H1 (cell line): ENCODE data around the gene TCF25. TPM values are rescaled to one million over a fixed set of nuclear protein-coding genes. Genes with fewer than 3 reads are reported as not detected.

Experiments used
- CTCF ChIA-PET: fragments of 300-600 bp; sonication (Branson Sonifier 250); formaldehyde crosslinking; loops from one replicate; lab custom pipeline; 2021; ENCODE audit not compliant: partially characterized antibody; lab: Charles Lee
- POLR2A ChIA-PET: fragments of 300-600 bp; sonication (Branson Sonifier 250); formaldehyde crosslinking; loops from one replicate; lab custom pipeline; 2021; ENCODE audit warnings: inconsistent platforms; ENCODE audit not compliant: partially characterized antibody; lab: Charles Lee
- DNase-seq, 2 experiments: peaks; one replicate each; pipeline versions ENCODE4 v3.0.0 to v3.0.0-alpha.2; 2010 to 2022; ENCODE audit warnings: low spot score in 2 of 2, low read depth in 1 of 2, mixed read lengths in 1 of 2
- FAIRE-seq: peaks from 2 replicates; lab custom pipeline; 2011; peaks lifted over from hg19 to GRCh38; lab: Jason Lieb, UNC
- H2AFZ ChIP-seq: 2 replicates; pipeline ENCODE4 v1.8.1; 2012; ENCODE audit warnings: low read length, inconsistent platforms
- H2AK5ac ChIP-seq: 2 replicates; pipeline ENCODE4 v1.6.1; 2013; ENCODE audit warnings: low read depth, low read length
- H2BK120ac ChIP-seq: replicated peaks from 2 replicates; pipeline ENCODE3; 2013; ENCODE audit warnings: low read depth, low read length, inconsistent platforms
- H2BK12ac ChIP-seq: 2 replicates; pipeline ENCODE4 v1.6.1; 2013; ENCODE audit warnings: low read depth, low read length
- H2BK15ac ChIP-seq: 2 replicates; pipeline ENCODE4 v1.6.1; 2013; ENCODE audit warnings: low read length
- H2BK20ac ChIP-seq: 2 replicates; pipeline ENCODE4 v1.6.1; 2013; ENCODE audit warnings: low read length
- H2BK5ac ChIP-seq: 2 replicates; pipeline ENCODE4 v1.6.1; 2013; ENCODE audit warnings: low read depth, low read length
- H3K14ac ChIP-seq: 2 replicates; pipeline ENCODE4 v1.6.1; 2013; ENCODE audit warnings: inconsistent platforms; ENCODE audit not compliant: insufficient read length
- H3K18ac ChIP-seq: 2 replicates; pipeline ENCODE4 v1.6.1; 2013; ENCODE audit warnings: low read length; ENCODE audit errors: extremely low read depth
- H3K23ac ChIP-seq: 2 replicates; pipeline ENCODE4 v1.6.1; 2013; ENCODE audit warnings: inconsistent platforms; ENCODE audit not compliant: insufficient read length
- H3K23me2 ChIP-seq: 2 replicates; pipeline ENCODE4 v1.6.1; 2013; ENCODE audit warnings: low read depth, low read length
- H3K27ac ChIP-seq: 2 replicates; pipeline ENCODE4 v1.6.1; 2011; ENCODE audit warnings: low read depth, low read length, inconsistent platforms
- H3K27me3 ChIP-seq, 4 experiments: replicated peaks in 1 of 4; 1 replicate in 1 of 4; 2 replicates in 3 of 4; pipeline versions ENCODE4 v1.6.1 to v1.8.1; 2011 to 2013; ENCODE audit warnings: low read length in 3 of 4, mild to moderate bottlenecking in 3 of 4, inconsistent platforms in 2 of 4, mixed read lengths in 2 of 4, moderate library complexity in 1 of 4; ENCODE audit not compliant: control insufficient read depth in 3 of 4, insufficient read depth in 3 of 4; ENCODE audit errors: extremely low read depth in 1 of 4
- H3K36me3 ChIP-seq, 4 experiments: 2 replicates each; pipeline versions ENCODE4 v1.6.1 to v1.8.1; 2011 to 2013; ENCODE audit warnings: mild to moderate bottlenecking in 4 of 4, low read length in 3 of 4, moderate library complexity in 2 of 4, control low read depth in 1 of 4, inconsistent platforms in 1 of 4; ENCODE audit not compliant: insufficient read depth in 4 of 4, control insufficient read depth in 2 of 4
- H3K4ac ChIP-seq: replicated peaks from 2 replicates; pipeline ENCODE3; 2013; ENCODE audit warnings: low read length, low read depth, mixed read lengths, inconsistent platforms; ENCODE audit not compliant: insufficient read length
- H3K4me1 ChIP-seq, 4 experiments: replicated peaks in 1 of 4; 1 replicate in 1 of 4; 2 replicates in 3 of 4; pipeline versions ENCODE4 v1.6.1 to v1.8.1; 2011 to 2013; ENCODE audit warnings: low read length in 3 of 4, inconsistent platforms in 2 of 4, mixed read lengths in 1 of 4; ENCODE audit not compliant: insufficient read depth in 4 of 4, control insufficient read depth in 3 of 4
- H3K4me2 ChIP-seq, 2 experiments: 2 replicates each; pipeline versions ENCODE4 v1.6.1 to v1.8.1; 2011 to 2013; ENCODE audit warnings: low read depth in 2 of 2, low read length in 2 of 2, control low read depth in 1 of 2, inconsistent platforms in 1 of 2, mild to moderate bottlenecking in 1 of 2; ENCODE audit not compliant: insufficient read depth in 1 of 2
- H3K4me3 ChIP-seq, 4 experiments: fragments of 200-600, 300-600 bp in 1 of 4; sonication (generic), shearing (Covaris generic), sonication (Bioruptor Twin) in 1 of 4; 2 replicates each; pipeline versions ENCODE4 v1.5.1 to v1.8.1; 2011 to 2016; ENCODE audit warnings: low read length in 4 of 4, low read depth in 3 of 4, control low read depth in 2 of 4, inconsistent platforms in 2 of 4, mild to moderate bottlenecking in 2 of 4, mixed read lengths in 1 of 4, moderate library complexity in 1 of 4; ENCODE audit not compliant: insufficient read depth in 2 of 4; ENCODE audit errors: extremely low read depth in 1 of 4
- H3K56ac ChIP-seq: replicated peaks from 2 replicates; pipeline ENCODE3; 2013; ENCODE audit warnings: low read depth, mild to moderate bottlenecking, mixed read lengths, low read length, inconsistent platforms; ENCODE audit not compliant: insufficient read length
- H3K79me1 ChIP-seq: 2 replicates; pipeline ENCODE4 v1.6.1; 2013; ENCODE audit warnings: low read depth, low read length, control low read depth
- H3K79me2 ChIP-seq, 2 experiments: 2 replicates each; pipeline versions ENCODE4 v1.6.1 to v1.8.1; 2012 to 2013; ENCODE audit warnings: low read length in 2 of 2, mild to moderate bottlenecking in 2 of 2, inconsistent platforms in 1 of 2; ENCODE audit not compliant: insufficient read depth in 2 of 2, control insufficient read depth in 1 of 2
- H3K9ac ChIP-seq, 4 experiments: replicated peaks in 1 of 4; 1 replicate in 1 of 4; 2 replicates in 3 of 4; pipeline versions ENCODE4 v1.6.1 to v1.8.1; 2011 to 2013; ENCODE audit warnings: low read depth in 3 of 4, low read length in 3 of 4, control low read depth in 2 of 4, mild to moderate bottlenecking in 2 of 4, moderate library complexity in 2 of 4, inconsistent platforms in 1 of 4; ENCODE audit errors: extremely low read depth in 1 of 4
- H3K9me3 ChIP-seq, 2 experiments: 2 replicates each; pipeline versions ENCODE4 v1.6.1 to v1.8.1; 2012 to 2013; ENCODE audit warnings: mild to moderate bottlenecking in 2 of 2, moderate library complexity in 2 of 2, control low read depth in 1 of 2, inconsistent platforms in 1 of 2, low read depth in 1 of 2, low read length in 1 of 2, mixed read lengths in 1 of 2; ENCODE audit not compliant: insufficient read depth in 2 of 2
- H4K20me1 ChIP-seq, 2 experiments: replicated peaks in 1 of 2; 2 replicates each; pipeline versions ENCODE3 to v1.8.1; 2011 to 2013; ENCODE audit warnings: inconsistent platforms in 2 of 2, low read length in 2 of 2, mild to moderate bottlenecking in 1 of 2; ENCODE audit not compliant: insufficient read depth in 2 of 2, control insufficient read depth in 1 of 2
- H4K5ac ChIP-seq: 2 replicates; pipeline ENCODE4 v1.6.1; 2013; ENCODE audit warnings: low read length, low read depth, mixed read lengths, inconsistent platforms; ENCODE audit not compliant: insufficient read length
- H4K8ac ChIP-seq: 2 replicates; pipeline ENCODE4 v1.8.0; 2013; ENCODE audit warnings: mild to moderate bottlenecking, moderate library complexity, low read length, inconsistent platforms; ENCODE audit not compliant: insufficient read depth; ENCODE audit errors: extremely low read depth
- H4K91ac ChIP-seq: replicated peaks from 2 replicates; pipeline ENCODE3; 2013; ENCODE audit warnings: low read length, mixed read lengths, inconsistent platforms; ENCODE audit not compliant: insufficient read length
- CBX8 ChIP-seq: fragments of 300-800, 300-1000 bp; sonication (generic); IDR thresholded peaks from 2 replicates; pipeline ENCODE4 v1.7.1; 2016; ENCODE audit warnings: low read depth, low read length, borderline replicate concordance
- CHD2 ChIP-seq: IDR thresholded peaks from 2 replicates; pipeline ENCODE4 v1.6.1; 2012; ENCODE audit warnings: low read length, improper control_type of control experiment
- HDAC6 ChIP-seq: IDR thresholded peaks from one replicate; pipeline ENCODE4 v1.7.1; 2012; ENCODE audit warnings: low read depth, mild to moderate bottlenecking, inconsistent platforms, low read length, moderate library complexity
- JUN ChIP-seq: IDR thresholded peaks from 2 replicates; pipeline ENCODE4 v1.6.1; 2011; ENCODE audit warnings: low read depth, mild to moderate bottlenecking, improper control_type of control experiment, low read length
- POLR2AphosphoS5 ChIP-seq: IDR thresholded peaks from 2 replicates; pipeline ENCODE4 v1.6.1; 2011; ENCODE audit warnings: low read depth, low read length
- RBBP5 ChIP-seq: IDR thresholded peaks from 2 replicates; pipeline ENCODE4 v1.7.1; 2012; ENCODE audit warnings: low read depth, mild to moderate bottlenecking, inconsistent platforms, low read length, moderate library complexity, borderline replicate concordance
- SIN3A ChIP-seq, 2 experiments: IDR thresholded peaks in 1 of 2; conservative IDR thresholded peaks in 1 of 2; 2 replicates each; pipeline ENCODE4 v1.6.1; 2011 to 2012; ENCODE audit warnings: low read length in 2 of 2, improper control_type of control experiment in 1 of 2, low read depth in 1 of 2, mild to moderate bottlenecking in 1 of 2
- TBP ChIP-seq: IDR thresholded peaks from 2 replicates; pipeline ENCODE4 v1.6.1; 2011; ENCODE audit warnings: low read depth, low read length, improper control_type of control experiment
- TEAD4 ChIP-seq: IDR thresholded peaks from 2 replicates; pipeline ENCODE4 v1.6.1; 2012; ENCODE audit warnings: low read depth, low read length, inconsistent platforms, mixed read lengths
- WGBS, 2 experiments: shearing (Covaris generic) in 1 of 2; methylation state at CpG; one replicate each; pipeline versions ENCODE4 v1.1.6 to v1.1.7; 2013 to 2015; ENCODE audit warnings: low lambda C conversion rate in 2 of 2, mixed read lengths in 2 of 2, inconsistent platforms in 1 of 2, low coverage in 1 of 2, missing lambda C conversion rate in 1 of 2; ENCODE audit not compliant: insufficient replicate concordance in 2 of 2, insufficient coverage in 1 of 2, insufficient read length in 1 of 2; ENCODE audit errors: extremely low coverage in 1 of 2, missing lambda C conversion rate in 1 of 2; 5-methylcytosine and 5-hydroxymethylcytosine counted together
- polyA plus RNA-seq, 7 experiments: library from polyadenylated mRNA; depleted of rRNA in 3 of 7; stranded (reverse) in 5 of 7; unstranded in 2 of 7; fragments of >200 nt in 5 of 7; fragments of 200-250 nt in 2 of 7; gene quantifications; 1 replicate in 5 of 7; 2 replicates in 1 of 7; 4 replicates in 1 of 7; pipeline versions ENCODE4 v1.2.1 to v1.2.3, GENCODE V29; 2011 to 2013; ENCODE audit warnings: missing spikeins in 2 of 7, mixed read lengths in 2 of 7
- total RNA-seq: library from RNA; stranded (reverse); fragmentation: NEBNext Ultra II Directional; extraction: Animal tissue kit (Norgen Biotek cat#: 25700); gene quantifications from 2 replicates; pipeline ENCODE4 v1.2.1, GENCODE V29; 2021
- TF ChIP-seq, protein P1 (sequence below): IDR thresholded peaks from 2 replicates; pipeline ENCODE4 v1.6.1; 2011; ENCODE audit warnings: low read length, improper control_type of control experiment

The TCF25 gene
- total and polyA plus RNA-seq, 2 of the 8 experiments (the other 6 are each of a cell fraction or from before 2014, with no cell fraction given), result 78.1 to 102 TPM

GRCh38 chr16:89917773-89918452, 44.5 kb downstream of the TCF25 start:
- Histone ChIP-seq H4K91ac (peak overlapping the region; percentile 99), H4K5ac (peak overlapping the region; percentile 51), H4K20me1 (peaks cover 0 to 4% of the 10 kb centered on the region in 2 experiments), H2BK5ac (peak overlapping the region; percentile 4; the same call in 1 of the 2 replicates), H3K79me2 (no peaks in the 10 kb centered on the region), H3K23ac (no peak overlapping the region), H3K4me3 (peak overlapping the region; percentile 53 to 66 (median 62)), H3K56ac (no peak overlapping the region), H3K4ac (no peak overlapping the region), H2BK12ac (peak overlapping the region; percentile 63; the same call in 1 of the 2 replicates), H3K23me2 (peaks cover 19% of the 10 kb centered on the region), H3K9ac (peak overlapping the region in 2 of 4 experiments; percentile 16 to 37; a peak in 5 of 7 replicates), H3K27ac (no peak overlapping the region), H3K14ac (no peak overlapping the region), H3K4me1 (peaks cover 0 to 29% (median 18%) of the 10 kb centered on the region in 4 experiments; a peak in 6 of 7 replicates), H2BK120ac (no peak overlapping the region), H3K79me1 (no peaks in the 10 kb centered on the region), H2AK5ac (no peak overlapping the region), H3K27me3 (peaks cover 0 to 19% (median 16%) of the 10 kb centered on the region in 4 experiments; a peak in 6 of 7 replicates), H3K9me3 (no peaks in the 10 kb centered on the region), H2BK15ac (peak overlapping the region; percentile 24; the same call in 1 of the 2 replicates), H3K18ac (peak overlapping the region; percentile 41), H3K4me2 (peak overlapping the region; percentile 94 to 98), H2AFZ (peak overlapping the region; percentile 52; the same call in 1 of the 2 replicates), H2BK20ac (no peak overlapping the region), H4K8ac (peak overlapping the region; percentile 81; the same call in 1 of the 2 replicates), H3K36me3 (no peaks in the 10 kb centered on the region)
- DNase-seq, result peak in 1 of 2 experiments; percentile 74
- WGBS, 2 experiments, result 5% methylated on average over 36 of the region's 39 CpGs; no CpG with 5 or more reads in 1 of the 2 experiments
- no peak for FAIRE-seq
- CTCF ChIA-PET, result interaction anchor here (0.9 to 8.7 kb wide), 5 partner anchors 8 to 103 kb away, joined by 3 to 70 read pairs (median 4); no protein-coding TSS in a partner anchor
- POLR2A ChIA-PET, result interaction anchor here (0.7 to 2.6 kb wide), 9 partner anchors 9 to 220 kb away, joined by 3 to 17 read pairs (median 4); partner anchors contain the start of gene TCF25
- TF ChIP-seq RBBP5, result peak; percentile 55
- no peak; the same call in 1 of the 2 replicates for TF ChIP-seq POLR2AphosphoS5
- no peak for TF ChIP-seq CHD2
- TF ChIP-seq TEAD4, result no peak
- no peak for TF ChIP-seq TBP
- TF ChIP-seq SIN3A (conservative IDR thresholded peaks at IDR 0.05 in 1 of 2, IDR thresholded peaks at IDR 0.05 in 1 of 2; ENCODE audit: low read depth in 1 of 2, low read length in 2 of 2), result peak in 1 of 2 experiments; percentile 47; a peak in 1 of 4 replicates
- TF ChIP-seq JUN, result no peak
- TF ChIP-seq, protein P1, sequence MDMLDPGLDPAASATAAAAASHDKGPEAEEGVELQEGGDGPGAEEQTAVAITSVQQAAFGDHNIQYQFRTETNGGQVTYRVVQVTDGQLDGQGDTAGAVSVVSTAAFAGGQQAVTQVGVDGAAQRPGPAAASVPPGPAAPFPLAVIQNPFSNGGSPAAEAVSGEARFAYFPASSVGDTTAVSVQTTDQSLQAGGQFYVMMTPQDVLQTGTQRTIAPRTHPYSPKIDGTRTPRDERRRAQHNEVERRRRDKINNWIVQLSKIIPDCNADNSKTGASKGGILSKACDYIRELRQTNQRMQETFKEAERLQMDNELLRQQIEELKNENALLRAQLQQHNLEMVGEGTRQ, result no peak
- TF ChIP-seq CBX8, result no peak
- no peak for TF ChIP-seq HDAC6
